PC-3 (cell line): ENCODE measurements around the gene ADK. TPM values are rescaled to one million over a fixed set of nuclear protein-coding genes. Genes with fewer than 3 reads are reported as not detected.

Source experiments
- ATAC-seq: fragments of 200-7000 bp; cut with Tn5 transposase; 2 replicates; pipeline ENCODE4 v1.9.1; 2020; ENCODE audit warnings: mild to moderate bottlenecking, moderate library complexity
- BruUV-seq: library from RNA; stranded (reverse); fragments of 400-500 nt; replicated peaks from 2 replicates; lab custom pipeline; 2021; lab: Mats Ljungman, UMichigan
- CTCF ChIA-PET: fragments of 300-600 bp; sonication (Branson Sonifier 250); formaldehyde crosslinking; loops from one replicate; lab custom pipeline; 2022; ENCODE audit warnings: antibody characterized with exemption; lab: Charles Lee
- POLR2A ChIA-PET: fragments of 300-600 bp; sonication (Branson Sonifier 250); formaldehyde crosslinking; loops from one replicate; lab custom pipeline; 2022; ENCODE audit warnings: antibody characterized with exemption; ENCODE audit not compliant: unreplicated experiment; lab: Charles Lee
- DNase-seq: peaks from one replicate; pipeline ENCODE4 v3.0.0-alpha.2; 2015
- H2AFZ ChIP-seq: fragments of 300-600 bp; sonication (generic); 2 replicates; pipeline ENCODE4 v1.6.0; 2016; ENCODE audit warnings: antibody characterized with exemption, low read length
- H3F3A ChIP-seq: fragments of 300-600 bp; sonication (generic); one replicate; pipeline ENCODE4 v1.6.0; 2017; ENCODE audit warnings: antibody characterized with exemption, low read length, control low read depth, mild to moderate bottlenecking; ENCODE audit not compliant: unreplicated experiment
- H3K27ac ChIP-seq: fragments of 300-600 bp; sonication (generic); 2 replicates; pipeline ENCODE4 v1.5.1; 2016; ENCODE audit warnings: mild to moderate bottlenecking, low read length
- H3K27me3 ChIP-seq: fragments of 300-600 bp; sonication (generic); 2 replicates; pipeline ENCODE4 v1.6.1; 2016; ENCODE audit warnings: low read length, mixed read lengths
- H3K36me3 ChIP-seq: fragments of 300-600 bp; sonication (generic); 2 replicates; pipeline ENCODE4 v1.6.1; 2016; ENCODE audit warnings: low read depth, mixed run types, low read length, mixed read lengths
- H3K4me1 ChIP-seq: fragments of 300-600 bp; sonication (generic); 2 replicates; pipeline ENCODE4 v1.5.1; 2016; ENCODE audit warnings: low read length; ENCODE audit not compliant: insufficient read depth
- H3K4me2 ChIP-seq: fragments of 300-600 bp; sonication (generic); 2 replicates; pipeline ENCODE4 v1.6.0; 2016; ENCODE audit warnings: low read length
- H3K4me3 ChIP-seq: fragments of 300-600 bp; sonication (generic); 2 replicates; pipeline ENCODE4 v1.5.1; 2016; ENCODE audit warnings: mild to moderate bottlenecking, low read length, mixed read lengths
- H3K79me2 ChIP-seq: fragments of 300-600 bp; sonication (generic); 2 replicates; pipeline ENCODE4 v1.6.1; 2017; ENCODE audit warnings: low read length, mixed read lengths
- H3K9ac ChIP-seq: fragments of 300-600 bp; sonication (generic); 2 replicates; pipeline ENCODE4 v1.6.0; 2016; ENCODE audit warnings: mild to moderate bottlenecking, low read length
- H3K9me2 ChIP-seq: fragments of 300-600 bp; sonication (generic); replicated peaks from 2 replicates; pipeline ENCODE4 v1.6.1; 2016; ENCODE audit warnings: mixed run types, low read length, mixed read lengths
- H3K9me3 ChIP-seq: fragments of 300-600 bp; sonication (generic); 2 replicates; pipeline ENCODE4 v1.6.1; 2016; ENCODE audit warnings: low read length, mixed read lengths
- H4K20me1 ChIP-seq: fragments of 300-600 bp; sonication (generic); 2 replicates; pipeline ENCODE4 v1.6.1; 2016; ENCODE audit warnings: low read length, mixed read lengths
- CTCF ChIP-seq: fragments of 300-600 bp; sonication (generic); conservative IDR thresholded peaks from 2 replicates; pipeline ENCODE4 v1.5.1; 2017; ENCODE audit warnings: antibody characterized with exemption, low read depth, mild to moderate bottlenecking, low read length
- EZH2 ChIP-seq: fragments of 300-600 bp; sonication (generic); IDR thresholded peaks from one replicate; pipeline ENCODE4 v1.6.1; 2017; ENCODE audit warnings: antibody characterized with exemption, mild to moderate bottlenecking, low read length; ENCODE audit not compliant: unreplicated experiment
- EZH2phosphoT487 ChIP-seq: fragments of 300-600 bp; sonication (generic); IDR thresholded peaks from 2 replicates; pipeline ENCODE4 v1.6.1; 2018; ENCODE audit warnings: mild to moderate bottlenecking, antibody characterized with exemption, low read length, borderline replicate concordance
- intact Hi-C: fragments of 100-400 bp; cut with micrococcal nuclease; formaldehyde crosslinking; loops from 2 replicates; pipeline ENCODE4 v1.9.0; 2023
- total RNA-seq: library from RNA; depleted of rRNA; stranded (reverse); fragments of >200 nt; gene quantifications from 2 replicates; pipeline ENCODE4 v1.2.3, GENCODE V29; 2014

Gene ADK
- total RNA-seq, 1 experiment from 2014 or later: 256 TPM

GRCh38 chr10:74383642-74384041 is 232.6 kb downstream of the ADK start:
- ChIA-PET POLR2A (no interaction called here), CTCF (no interaction called here)
- Histone ChIP-seq H3K4me1 (no peaks in the 10 kb centered on the region), H3K36me3 (no peaks in the 10 kb centered on the region), H2AFZ (no peak overlapping the region), H3K4me2 (no peak overlapping the region), H3K27me3 (no peaks in the 10 kb centered on the region), H3K4me3 (no peak overlapping the region), H3K79me2 (peaks cover 29% of the 10 kb centered on the region), H3K9ac (no peak overlapping the region), H3K27ac (no peak overlapping the region), H3K9me2 (no peaks in the 10 kb centered on the region), H3K9me3 (no peaks in the 10 kb centered on the region), H3F3A (no peaks in the 10 kb centered on the region), H4K20me1 (0 out of 2 replicates have a peak, but pooled peaks cover 12% of the 10 kb centered on the region)
- no TSS peak for BruUV-seq
- ATAC-seq: no peak
- no peak for TF ChIP-seq EZH2phosphoT487
- intact Hi-C loops: no loop called here
- no peak for DNase-seq

- ChIA-PET POLR2A (interaction anchor here (0.5 kb wide), 1 partner anchor 66 kb away, joined by 3 read pairs; no protein-coding TSS in a partner anchor), CTCF (no interaction called here)
- H3K4me2 ChIP-seq: no peak overlapping the region
- intact Hi-C loops: no loop called here
- no peak overlapping the region for H3K4me3 ChIP-seq
- DNase-seq (no peak), ATAC-seq (peak; percentile 71)
- TF ChIP-seq EZH2 (no peak), CTCF (no peak), EZH2phosphoT487 (no peak)
- H3K4me1 ChIP-seq: no peaks in the 10 kb centered on the region
- H3F3A ChIP-seq: no peaks in the 10 kb centered on the region
- BruUV-seq: no TSS peak
- H3K9me3 ChIP-seq: no peaks in the 10 kb centered on the region
- no peaks in the 10 kb centered on the region for H3K27me3 ChIP-seq
- no peak overlapping the region for H2AFZ ChIP-seq
- H3K27ac ChIP-seq: no peak overlapping the region
- no peaks in the 10 kb centered on the region for H3K36me3 ChIP-seq
- H3K79me2 ChIP-seq: peaks cover 20% of the 10 kb centered on the region
- 0 out of 2 replicates have a peak, but pooled peaks cover 12% of the 10 kb centered on the region for H4K20me1 ChIP-seq
- H3K9ac ChIP-seq: no peak overlapping the region
- H3K9me2 ChIP-seq: no peaks in the 10 kb centered on the region
Observed at GRCh38 chr10:74384615-74385183, 233.7 kb downstream of the ADK start.

GRCh38 chr10:74388801-74389200 is 237.8 kb downstream of the ADK start:
- 0 out of 2 replicates have a peak, but pooled peaks cover 16% of the 10 kb centered on the region for H3K79me2 ChIP-seq
- H4K20me1 ChIP-seq: no peaks in the 10 kb centered on the region
- H3K4me2 ChIP-seq: no peak overlapping the region
- CTCF ChIA-PET: no interaction called here
- H3K4me3 ChIP-seq: no peak overlapping the region
- no peak overlapping the region for H3K27ac ChIP-seq
- H3K4me1 ChIP-seq: no peaks in the 10 kb centered on the region; the same call in 1 of the 2 replicates
- no peaks in the 10 kb centered on the region for H3K9me2 ChIP-seq
- TF ChIP-seq EZH2phosphoT487 (no peak), EZH2 (no peak), CTCF (no peak)
- intact Hi-C loops: no loop called here
- no TSS peak for BruUV-seq
- no peaks in the 10 kb centered on the region for H3K27me3 ChIP-seq
- DNase-seq: no peak
- no peak for ATAC-seq
- peaks cover 7% of the 10 kb centered on the region; the same call in 1 of the 2 replicates for H3K36me3 ChIP-seq
- H2AFZ ChIP-seq: no peak overlapping the region
- POLR2A ChIA-PET: no interaction called here
- no peak overlapping the region for H3K9ac ChIP-seq
- no peaks in the 10 kb centered on the region for H3F3A ChIP-seq
- no peaks in the 10 kb centered on the region for H3K9me3 ChIP-seq
